HG03159 (cell line): ENCODE measurements around the gene RETREG3.
A peak's percentile ranks its signal among the peaks of the same experiment; 100 is the strongest.

Experiments used
- ATAC-seq: cut with Tn5 transposase; IDR thresholded peaks from one replicate; pipeline ENCODE4 v1.9.1; 2021; ENCODE audit warnings: mild to moderate bottlenecking, moderate library complexity; ENCODE audit not compliant: unreplicated experiment

Gene RETREG3

DNA sequence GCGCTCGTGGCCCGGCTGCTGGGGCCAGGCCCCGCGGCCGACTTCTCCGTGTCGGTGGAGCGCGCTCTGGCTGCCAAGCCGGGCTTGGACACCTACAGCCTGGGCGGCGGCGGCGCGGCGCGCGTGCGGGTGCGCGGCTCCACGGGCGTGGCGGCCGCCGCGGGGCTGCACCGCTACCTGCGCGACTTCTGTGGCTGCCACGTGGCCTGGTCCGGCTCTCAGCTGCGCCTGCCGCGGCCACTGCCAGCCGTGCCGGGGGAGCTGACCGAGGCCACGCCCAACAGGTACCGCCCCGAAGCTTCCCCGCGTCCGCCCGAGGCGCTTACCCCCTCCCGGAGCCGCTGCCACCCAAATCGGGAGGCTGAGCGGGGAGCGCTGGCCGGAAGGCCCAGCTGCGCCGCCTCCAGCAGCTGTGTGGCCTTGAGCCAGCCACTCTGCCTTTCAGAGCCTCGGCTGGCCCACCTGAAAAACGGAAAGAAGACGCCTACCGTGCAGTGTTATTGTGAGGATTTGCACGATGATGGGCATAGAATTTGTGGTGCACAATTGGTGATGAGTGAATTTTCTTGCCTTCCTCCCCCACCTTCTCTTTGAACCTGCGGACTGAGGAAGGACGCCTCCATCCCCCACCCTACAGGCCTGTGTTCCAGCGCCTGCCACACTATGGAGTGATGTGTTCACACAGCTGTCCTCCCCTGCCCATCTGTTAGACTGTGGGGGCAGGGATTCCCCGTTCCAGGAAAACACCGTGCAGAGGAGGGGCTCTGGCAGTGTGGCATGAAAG lies 72.6 kb downstream of the RETREG3 start:
- peak; percentile 48 for ATAC-seq

DNA sequence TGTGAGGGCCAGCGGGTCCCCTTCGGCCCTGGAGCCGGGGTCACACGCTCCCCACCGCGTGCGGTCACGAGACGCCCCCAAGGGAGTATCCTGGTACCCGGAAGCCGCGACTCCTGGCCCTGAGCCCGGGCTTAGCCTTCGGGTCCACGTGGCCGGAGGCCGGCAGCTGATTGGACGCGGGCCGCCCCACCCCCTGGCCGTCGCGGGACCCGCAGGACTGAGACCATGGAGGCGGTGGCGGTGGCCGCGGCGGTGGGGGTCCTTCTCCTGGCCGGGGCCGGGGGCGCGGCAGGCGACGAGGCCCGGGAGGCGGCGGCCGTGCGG lies 73.2 kb downstream of the RETREG3 start, which contains the start of gene NAGLU:
Gene NAGLU, plus strand, starts transcription at position 194 of the 324 bp plus-strand sequence. Its CDS starts 32 bp downstream, at position 226.
- ATAC-seq, result peak; percentile 85

DNA sequence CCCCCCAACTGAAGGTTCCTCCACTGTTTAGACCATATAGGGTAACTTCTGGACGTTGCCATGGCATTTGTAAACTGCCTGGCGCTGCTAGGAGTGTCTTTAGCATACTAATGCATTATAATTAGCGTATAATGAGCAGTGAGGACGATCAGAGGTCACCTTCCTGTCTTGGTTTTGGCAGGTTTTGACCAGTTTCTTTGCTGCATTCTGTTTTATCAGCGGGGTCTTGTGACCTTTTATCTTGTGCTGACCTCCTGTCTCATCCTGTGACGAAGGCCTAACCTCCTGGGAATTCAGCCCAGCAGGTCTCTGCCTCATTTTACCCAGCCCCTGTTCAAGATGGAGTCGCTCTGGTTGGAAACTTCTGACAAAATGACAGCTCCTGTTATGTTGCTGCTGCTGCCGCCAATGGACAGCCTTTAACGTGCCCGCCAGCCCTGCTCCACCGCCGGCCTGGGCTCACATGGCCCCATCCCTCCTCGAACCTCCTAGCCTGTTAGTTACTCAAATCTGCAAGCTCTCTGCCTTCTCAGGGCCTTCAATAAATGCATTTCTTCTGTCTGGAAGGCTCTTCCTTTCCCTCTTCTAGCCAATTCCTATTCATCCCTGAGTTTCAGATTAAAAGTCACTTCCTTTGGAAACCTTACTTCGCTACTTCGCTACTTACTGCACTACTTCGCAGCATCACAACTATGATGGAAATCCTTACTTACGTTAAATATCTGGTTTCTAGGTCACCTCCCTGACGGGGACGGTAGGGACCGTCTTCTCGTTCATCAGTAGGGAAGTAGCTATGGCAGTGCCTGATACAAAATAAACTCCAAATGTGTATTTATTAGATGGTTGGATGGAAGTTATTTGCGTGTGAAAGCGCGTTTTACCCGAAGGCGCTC lies 73.8 kb downstream of the RETREG3 start:
- no peak for ATAC-seq

DNA sequence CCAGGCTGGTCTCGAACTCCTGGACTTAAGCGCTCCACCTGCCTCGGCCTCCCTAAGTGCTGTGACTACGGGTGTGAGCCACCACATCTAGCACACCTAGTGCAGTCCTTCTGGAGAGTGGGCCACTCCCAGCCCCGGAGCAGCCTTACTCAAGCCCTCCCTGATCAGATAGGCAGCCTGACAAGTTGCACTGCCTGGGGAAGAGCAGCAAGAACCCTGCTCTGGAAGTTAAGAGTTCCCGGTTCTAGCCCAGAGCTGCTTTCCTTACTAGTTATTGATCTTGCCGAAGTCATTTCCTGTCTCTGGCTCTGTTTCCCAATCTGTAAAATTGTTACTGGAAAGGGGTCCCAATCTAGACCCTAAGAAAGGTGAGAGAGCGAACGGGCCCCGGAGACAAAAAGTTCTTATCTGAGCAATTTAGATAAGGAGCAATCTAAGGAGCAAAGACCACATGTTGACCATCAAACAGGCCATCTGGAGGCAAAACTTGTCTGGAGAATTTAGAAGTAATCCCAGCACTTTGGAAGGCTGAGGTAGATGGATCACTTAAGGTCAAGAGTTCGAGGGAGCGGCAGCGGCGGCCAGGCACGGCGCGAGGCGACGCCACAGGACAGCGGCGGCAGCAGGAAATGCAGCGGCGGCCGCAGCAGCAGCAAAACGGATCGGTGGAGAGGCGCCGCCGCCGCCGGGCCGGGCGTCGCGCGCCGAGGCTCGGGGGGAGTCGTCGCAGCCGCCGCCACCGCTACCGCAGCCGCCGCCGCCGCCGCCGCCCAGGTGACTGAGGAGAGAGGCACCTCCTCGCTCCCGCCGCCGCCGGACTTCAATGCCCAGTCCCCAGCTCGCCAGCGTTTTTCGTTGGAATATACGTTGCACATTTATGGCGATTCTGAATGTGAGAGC lies 77.5 kb downstream of the RETREG3 start:
- ATAC-seq, result no peak

DNA sequence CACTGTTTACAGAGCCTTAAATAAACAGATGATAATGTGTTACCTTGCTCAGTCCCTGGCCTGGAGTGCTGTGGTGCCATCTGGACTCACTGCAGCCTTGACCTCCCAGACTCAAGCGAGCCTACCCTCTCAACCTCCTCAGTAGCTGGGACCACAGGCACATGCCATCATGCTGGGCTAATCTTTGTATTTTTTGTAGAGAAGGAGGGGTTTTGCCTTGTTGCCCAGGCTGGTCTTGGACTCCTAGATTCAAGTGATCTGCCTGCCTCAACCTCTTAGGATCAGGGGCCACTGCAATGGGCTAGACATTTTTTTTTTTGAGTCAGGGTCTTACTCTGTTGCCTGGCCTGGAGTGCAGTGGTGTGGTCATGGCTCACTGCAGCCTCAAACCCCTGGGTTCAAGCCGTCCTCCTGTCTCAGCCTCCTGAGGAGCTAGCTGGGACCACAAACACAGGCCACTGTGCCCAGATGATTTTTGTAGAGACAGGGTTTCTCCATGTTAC lies 78.2 kb downstream of the RETREG3 start:
- ATAC-seq, result no peak
